ENCODE measurements around the gene SCIN.

DNA sequence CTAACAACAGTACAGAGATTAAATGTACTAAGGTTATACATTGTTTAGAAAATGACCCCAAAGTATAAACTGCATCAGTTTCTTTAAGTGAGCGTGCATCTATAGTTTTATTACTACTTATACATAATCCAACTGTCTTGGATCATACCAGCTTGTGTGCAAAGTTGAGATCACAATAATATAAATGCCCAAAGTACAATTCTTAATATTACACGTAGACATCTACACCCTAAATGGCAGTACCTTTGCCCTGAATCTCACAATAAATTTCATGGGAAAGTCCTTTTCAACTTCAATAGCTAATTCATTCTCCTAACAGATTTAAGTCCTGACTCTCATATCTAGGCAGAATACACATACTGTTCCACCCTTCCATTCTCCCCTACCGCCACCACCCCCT lies 11.8 kb downstream of the SCIN start:
- TF ChIP-seq, protein P1, sequence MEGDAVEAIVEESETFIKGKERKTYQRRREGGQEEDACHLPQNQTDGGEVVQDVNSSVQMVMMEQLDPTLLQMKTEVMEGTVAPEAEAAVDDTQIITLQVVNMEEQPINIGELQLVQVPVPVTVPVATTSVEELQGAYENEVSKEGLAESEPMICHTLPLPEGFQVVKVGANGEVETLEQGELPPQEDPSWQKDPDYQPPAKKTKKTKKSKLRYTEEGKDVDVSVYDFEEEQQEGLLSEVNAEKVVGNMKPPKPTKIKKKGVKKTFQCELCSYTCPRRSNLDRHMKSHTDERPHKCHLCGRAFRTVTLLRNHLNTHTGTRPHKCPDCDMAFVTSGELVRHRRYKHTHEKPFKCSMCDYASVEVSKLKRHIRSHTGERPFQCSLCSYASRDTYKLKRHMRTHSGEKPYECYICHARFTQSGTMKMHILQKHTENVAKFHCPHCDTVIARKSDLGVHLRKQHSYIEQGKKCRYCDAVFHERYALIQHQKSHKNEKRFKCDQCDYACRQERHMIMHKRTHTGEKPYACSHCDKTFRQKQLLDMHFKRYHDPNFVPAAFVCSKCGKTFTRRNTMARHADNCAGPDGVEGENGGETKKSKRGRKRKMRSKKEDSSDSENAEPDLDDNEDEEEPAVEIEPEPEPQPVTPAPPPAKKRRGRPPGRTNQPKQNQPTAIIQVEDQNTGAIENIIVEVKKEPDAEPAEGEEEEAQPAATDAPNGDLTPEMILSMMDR (IDR thresholded peaks at IDR 0.05) = no peak
- TF ChIP-seq POLR2A (IDR thresholded peaks at IDR 0.05) = no peak

All from Peyer's patch (tissue), 4 donors.